ENCODE measurements around the gene EML3. TPM values are rescaled to one million over a fixed set of nuclear protein-coding genes. Genes with fewer than 3 reads are reported as not detected.
A peak's percentile ranks its signal among the peaks of the same experiment; 100 is the strongest.
"Not testable (repeated sequence)": the region's sequence is repeated elsewhere in the genome, so short reads cannot be mapped to it uniquely, and the experiment has no call there.

EML3 gene
- total RNA-seq, 1 experiment from 2014 or later: 88.8 TPM

DNA sequence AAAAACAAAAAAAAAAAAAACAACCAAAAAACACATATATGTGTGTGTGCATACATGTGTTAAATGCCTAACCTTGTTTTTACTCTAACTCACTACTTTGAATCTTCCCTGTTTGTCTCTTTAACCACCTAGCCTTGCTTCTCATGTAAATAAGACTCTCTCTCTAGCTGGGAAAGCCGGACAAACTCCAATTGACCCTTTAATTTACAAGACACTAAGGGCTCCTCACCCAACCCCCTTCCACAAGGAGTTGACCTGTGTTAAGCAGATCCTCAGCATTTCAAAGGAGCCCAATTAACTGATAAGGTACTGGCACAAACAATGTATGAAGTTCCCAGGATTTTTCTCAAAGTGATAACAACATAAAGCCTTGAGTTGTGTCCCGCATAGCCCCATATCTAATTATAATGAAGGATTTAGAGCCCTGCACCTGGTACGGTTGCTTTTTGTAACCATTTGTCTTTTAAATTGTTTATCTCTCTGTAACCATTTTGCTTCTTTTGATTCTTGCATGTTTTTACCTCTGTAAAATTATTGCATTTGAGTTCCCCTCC lies 50.8 kb downstream of the EML3 start:
- peak; percentile 36 for TF ChIP-seq POLR2AphosphoS5 (IDR thresholded peaks at IDR 0.05; ENCODE audit: low read depth, low read length)
- peak overlapping the region; percentile 72 for H3K27ac ChIP-seq (ENCODE audit: low read length)
- H3K27me3 ChIP-seq (ENCODE audit: control insufficient read depth, insufficient read depth, low read length); intact Hi-C loops (cut with micrococcal nuclease; ENCODE audit: unreplicated experiment); BruUV-seq (replicated peaks); H3K9me3 ChIP-seq (ENCODE audit: control insufficient read depth, insufficient read depth, low read depth, low read length); DNase-seq (ENCODE audit: low read depth, low spot score); in situ Hi-C loops (cut with HindIII; ENCODE audit: low pct_unique_long_range_greater_than_20kb, low sequenced_read_pairs); ATAC-seq; H3K4me3 ChIP-seq (ENCODE audit: low read depth in 2 of 2, low read length in 2 of 2): not testable (repeated sequence)
- POLR2A ChIA-PET: interaction anchor here (0.7 kb wide), 1 partner anchor 8 kb away, joined by 9 read pairs; no protein-coding TSS in a partner anchor
- H3K36me3 ChIP-seq (ENCODE audit: control insufficient read depth, insufficient read depth, low read length): peaks cover 17% of the 10 kb centered on the region; the same call in 1 of the 2 replicates
- CTCF ChIA-PET: interaction anchor here (1.7 kb wide), 1 partner anchor 12 kb away, joined by 7 read pairs; the partner anchor contains the start of gene EEF1G
- H3K4me1 ChIP-seq (ENCODE audit: control insufficient read depth, insufficient read depth, low read length): peaks cover 83% of the 10 kb centered on the region

DNA sequence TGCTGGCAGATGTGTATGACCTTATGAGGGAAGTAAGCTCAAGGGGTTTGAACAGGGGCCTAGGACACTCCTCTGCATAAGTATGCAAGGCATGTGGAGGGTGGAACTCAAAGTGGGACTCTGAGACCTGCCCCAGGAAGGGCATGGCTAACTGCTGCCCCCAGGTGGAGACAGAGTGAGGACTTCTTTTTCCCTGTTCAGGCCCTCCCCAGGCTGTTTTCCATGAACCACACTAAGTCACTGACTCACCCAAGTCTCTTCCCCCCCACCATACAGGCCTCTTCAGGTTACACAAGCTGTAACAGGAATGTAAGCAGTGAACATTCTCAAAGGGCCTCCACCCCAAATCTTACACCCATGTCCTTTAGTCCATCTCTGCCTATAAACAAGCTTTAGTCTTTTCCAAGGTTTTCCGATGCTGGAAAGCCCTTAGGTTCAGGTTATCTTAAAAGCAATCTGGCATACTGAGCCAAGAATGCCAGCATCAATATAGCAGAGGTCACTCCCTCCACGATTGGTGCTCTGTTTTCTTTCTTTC lies 51.9 kb downstream of the EML3 start:
- CTCF ChIA-PET: interaction anchor here (0.6 to 1.7 kb wide), 6 partner anchors 13 to 165 kb away, joined by 3 to 9 read pairs (median 4); partner anchors contain the start of gene EEF1G
- H3K36me3 ChIP-seq (ENCODE audit: control insufficient read depth, insufficient read depth, low read length): peaks cover 10% of the 10 kb centered on the region; the same call in 1 of the 2 replicates
- no peak overlapping the region for H3K4me3 ChIP-seq (ENCODE audit: low read depth in 2 of 2, low read length in 2 of 2)
- DNase-seq (ENCODE audit: low read depth, low spot score) (peak; percentile 95), ATAC-seq (peak; percentile 74)
- intact Hi-C loops (cut with micrococcal nuclease; ENCODE audit: unreplicated experiment): no loop called here
- peaks cover 85% of the 10 kb centered on the region for H3K4me1 ChIP-seq (ENCODE audit: control insufficient read depth, insufficient read depth, low read length)
- TF ChIP-seq POLR2AphosphoS5 (IDR thresholded peaks at IDR 0.05; ENCODE audit: low read depth, low read length): peak; percentile 69
- peak; percentile 44; the same call in 1 of the 2 replicates for TF ChIP-seq TCF7L2 (IDR thresholded peaks at IDR 0.05; ENCODE audit: low read depth, low read length)
- TF ChIP-seq, protein P1, sequence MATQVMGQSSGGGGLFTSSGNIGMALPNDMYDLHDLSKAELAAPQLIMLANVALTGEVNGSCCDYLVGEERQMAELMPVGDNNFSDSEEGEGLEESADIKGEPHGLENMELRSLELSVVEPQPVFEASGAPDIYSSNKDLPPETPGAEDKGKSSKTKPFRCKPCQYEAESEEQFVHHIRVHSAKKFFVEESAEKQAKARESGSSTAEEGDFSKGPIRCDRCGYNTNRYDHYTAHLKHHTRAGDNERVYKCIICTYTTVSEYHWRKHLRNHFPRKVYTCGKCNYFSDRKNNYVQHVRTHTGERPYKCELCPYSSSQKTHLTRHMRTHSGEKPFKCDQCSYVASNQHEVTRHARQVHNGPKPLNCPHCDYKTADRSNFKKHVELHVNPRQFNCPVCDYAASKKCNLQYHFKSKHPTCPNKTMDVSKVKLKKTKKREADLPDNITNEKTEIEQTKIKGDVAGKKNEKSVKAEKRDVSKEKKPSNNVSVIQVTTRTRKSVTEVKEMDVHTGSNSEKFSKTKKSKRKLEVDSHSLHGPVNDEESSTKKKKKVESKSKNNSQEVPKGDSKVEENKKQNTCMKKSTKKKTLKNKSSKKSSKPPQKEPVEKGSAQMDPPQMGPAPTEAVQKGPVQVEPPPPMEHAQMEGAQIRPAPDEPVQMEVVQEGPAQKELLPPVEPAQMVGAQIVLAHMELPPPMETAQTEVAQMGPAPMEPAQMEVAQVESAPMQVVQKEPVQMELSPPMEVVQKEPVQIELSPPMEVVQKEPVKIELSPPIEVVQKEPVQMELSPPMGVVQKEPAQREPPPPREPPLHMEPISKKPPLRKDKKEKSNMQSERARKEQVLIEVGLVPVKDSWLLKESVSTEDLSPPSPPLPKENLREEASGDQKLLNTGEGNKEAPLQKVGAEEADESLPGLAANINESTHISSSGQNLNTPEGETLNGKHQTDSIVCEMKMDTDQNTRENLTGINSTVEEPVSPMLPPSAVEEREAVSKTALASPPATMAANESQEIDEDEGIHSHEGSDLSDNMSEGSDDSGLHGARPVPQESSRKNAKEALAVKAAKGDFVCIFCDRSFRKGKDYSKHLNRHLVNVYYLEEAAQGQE (IDR thresholded peaks at IDR 0.05; ENCODE audit: insufficient read depth in 1 of 2, low read depth in 2 of 2, low read length in 1 of 2): no peak
- TF ChIP-seq, protein P2, sequence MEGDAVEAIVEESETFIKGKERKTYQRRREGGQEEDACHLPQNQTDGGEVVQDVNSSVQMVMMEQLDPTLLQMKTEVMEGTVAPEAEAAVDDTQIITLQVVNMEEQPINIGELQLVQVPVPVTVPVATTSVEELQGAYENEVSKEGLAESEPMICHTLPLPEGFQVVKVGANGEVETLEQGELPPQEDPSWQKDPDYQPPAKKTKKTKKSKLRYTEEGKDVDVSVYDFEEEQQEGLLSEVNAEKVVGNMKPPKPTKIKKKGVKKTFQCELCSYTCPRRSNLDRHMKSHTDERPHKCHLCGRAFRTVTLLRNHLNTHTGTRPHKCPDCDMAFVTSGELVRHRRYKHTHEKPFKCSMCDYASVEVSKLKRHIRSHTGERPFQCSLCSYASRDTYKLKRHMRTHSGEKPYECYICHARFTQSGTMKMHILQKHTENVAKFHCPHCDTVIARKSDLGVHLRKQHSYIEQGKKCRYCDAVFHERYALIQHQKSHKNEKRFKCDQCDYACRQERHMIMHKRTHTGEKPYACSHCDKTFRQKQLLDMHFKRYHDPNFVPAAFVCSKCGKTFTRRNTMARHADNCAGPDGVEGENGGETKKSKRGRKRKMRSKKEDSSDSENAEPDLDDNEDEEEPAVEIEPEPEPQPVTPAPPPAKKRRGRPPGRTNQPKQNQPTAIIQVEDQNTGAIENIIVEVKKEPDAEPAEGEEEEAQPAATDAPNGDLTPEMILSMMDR (IDR thresholded peaks at IDR 0.05): peak; percentile 93
- 0 out of 2 replicates have a peak, but pooled peaks have one; percentile 10 for TF ChIP-seq SIN3A (IDR thresholded peaks at IDR 0.05; ENCODE audit: borderline replicate concordance, insufficient read depth, low read depth, low read length)
- no TSS peak for BruUV-seq (replicated peaks)
- no peaks in the 10 kb centered on the region for H3K27me3 ChIP-seq (ENCODE audit: control insufficient read depth, insufficient read depth, low read length)
- POLR2A ChIA-PET: interaction anchor here (0.5 to 0.7 kb wide), 6 partner anchors 11 to 62 kb away, joined by 3 to 16 read pairs (median 4); partner anchors contain the start of gene AHNAK
- in situ Hi-C loops (cut with HindIII; ENCODE audit: low pct_unique_long_range_greater_than_20kb, low sequenced_read_pairs): no loop called here
- no peaks in the 10 kb centered on the region for H3K9me3 ChIP-seq (ENCODE audit: control insufficient read depth, insufficient read depth, low read depth, low read length)
- peak overlapping the region; percentile 94 for H3K27ac ChIP-seq (ENCODE audit: low read length)

DNA sequence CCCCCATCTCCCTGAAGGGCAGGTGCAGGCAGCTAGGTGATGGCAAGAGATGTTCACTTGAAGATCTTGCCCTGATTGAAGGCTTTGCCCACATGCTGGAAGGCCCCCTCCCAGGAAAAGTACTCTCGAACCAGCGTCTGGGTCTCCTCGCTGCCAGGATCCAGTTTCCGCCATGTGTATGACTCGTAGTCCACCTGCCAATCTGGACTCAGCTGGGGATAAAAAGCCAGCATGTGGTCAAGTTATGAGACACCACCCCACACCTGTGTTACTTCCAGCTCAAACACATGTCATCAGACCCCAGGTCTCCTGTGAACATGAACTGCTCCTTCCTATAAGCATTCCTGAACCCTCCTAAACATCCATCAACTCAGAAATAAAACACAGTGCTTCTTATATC lies 52.9 kb downstream of the EML3 start:
- H3K9me3 ChIP-seq (ENCODE audit: control insufficient read depth, insufficient read depth, low read depth, low read length); in situ Hi-C loops (cut with HindIII; ENCODE audit: low pct_unique_long_range_greater_than_20kb, low sequenced_read_pairs); H3K27me3 ChIP-seq (ENCODE audit: control insufficient read depth, insufficient read depth, low read length); intact Hi-C loops (cut with micrococcal nuclease; ENCODE audit: unreplicated experiment); DNase-seq (ENCODE audit: low read depth, low spot score); H3K4me3 ChIP-seq (ENCODE audit: low read depth in 2 of 2, low read length in 2 of 2); ATAC-seq: not testable (repeated sequence)
- ChIA-PET POLR2A (interaction anchor here (0.7 to 1.2 kb wide), 3 partner anchors 11 to 101 kb away, joined by 3 to 4 read pairs (median 3); partner anchors contain the start of gene AHNAK), CTCF (interaction anchor here (0.6 to 1.4 kb wide), 2 partner anchors 24 to 135 kb away, joined by 3 to 9 read pairs; no protein-coding TSS in a partner anchor)
- H3K36me3 ChIP-seq (ENCODE audit: control insufficient read depth, insufficient read depth, low read length): peaks cover 10% of the 10 kb centered on the region; the same call in 1 of the 2 replicates
- H3K4me1 ChIP-seq (ENCODE audit: control insufficient read depth, insufficient read depth, low read length): peaks cover 92% of the 10 kb centered on the region
- BruUV-seq (replicated peaks): TSS peak; percentile 99
- H3K27ac ChIP-seq (ENCODE audit: low read length): peak overlapping the region; percentile 94
